AG09309 (cell line): ENCODE data around the gene SFXN1.

Experiments used
- DNase-seq: peaks from one replicate; pipeline ENCODE4 v3.0.0-alpha.2; 2010; ENCODE audit warnings: low read depth
- H3K4me3 ChIP-seq: 2 replicates; pipeline ENCODE4 v1.5.1; 2011; ENCODE audit warnings: mild to moderate bottlenecking, low read depth, low read length, moderate library complexity; ENCODE audit not compliant: control insufficient read depth
- CTCF ChIP-seq: IDR thresholded peaks from 2 replicates; pipeline ENCODE4 v1.5.1; 2011; ENCODE audit warnings: mild to moderate bottlenecking, low read depth, low read length, inconsistent platforms; ENCODE audit not compliant: insufficient read depth, control insufficient read depth; ENCODE audit errors: missing control alignments

SFXN1 gene

GRCh38 chr5:175520321-175520720 is 42.0 kb downstream of the SFXN1 start:
- no peak overlapping the region for H3K4me3 ChIP-seq
- no peak for TF ChIP-seq CTCF
- no peak for DNase-seq

GRCh38 chr5:175520873-175521272 is 42.5 kb downstream of the SFXN1 start:
- DNase-seq, result no peak
- H3K4me3 ChIP-seq, result no peak overlapping the region
- TF ChIP-seq CTCF, result no peak

- DNase-seq, result no peak
- no peak for TF ChIP-seq CTCF
- no peak overlapping the region for H3K4me3 ChIP-seq
These were observed 43.0 kb downstream of the SFXN1 start for GRCh38 chr5:175521313-175521833.

GRCh38 chr5:175523292-175523691 is 44.9 kb downstream of the SFXN1 start:
- no peak for TF ChIP-seq CTCF
- H3K4me3 ChIP-seq, result no peak overlapping the region
- DNase-seq, result no peak

- DNase-seq, result no peak
- no peak for TF ChIP-seq CTCF
- H3K4me3 ChIP-seq, result no peak overlapping the region
These were observed 45.9 kb downstream of the SFXN1 start for GRCh38 chr5:175524211-175524610.

GRCh38 chr5:175526691-175527090 is 48.3 kb downstream of the SFXN1 start:
- no peak for TF ChIP-seq CTCF
- no peak overlapping the region for H3K4me3 ChIP-seq
- no peak for DNase-seq

GRCh38 chr5:175531361-175531760 is 53.0 kb downstream of the SFXN1 start:
- no peak for TF ChIP-seq CTCF
- no peak for DNase-seq
- no peak overlapping the region for H3K4me3 ChIP-seq
